Ovary (tissue), 9 donors: ENCODE measurements around the gene SLC2A6. TPM values are rescaled to one million over a fixed set of nuclear protein-coding genes. Genes with fewer than 3 reads are reported as not detected.

ENCODE experiments used
- DNase-seq, 5 donors: peaks; one replicate each; pipeline ENCODE4 v3.0.0-alpha.2; 2019 to 2020
- H3K27ac ChIP-seq, 2 donors: fragments of 200-600 bp; one replicate each; pipeline versions ENCODE4 v1.5.1 to v1.8.0; 2019 to 2022
- H3K27me3 ChIP-seq: fragments of 200-600 bp; one replicate; pipeline ENCODE4 v1.8.0; 2022
- H3K36me3 ChIP-seq: fragments of 200-600 bp; sonication (generic); one replicate; pipeline ENCODE4 v1.5.1; 2019
- H3K4me1 ChIP-seq: one replicate; pipeline ENCODE4 v1.8.1; 2013; ENCODE audit warnings: mild to moderate bottlenecking, moderate library complexity; ENCODE audit not compliant: insufficient read depth
- H3K4me3 ChIP-seq: fragments of 200-600 bp; sonication (generic); one replicate; pipeline ENCODE4 v1.5.1; 2017
- H3K9me3 ChIP-seq, 2 donors: fragments of 200-600 bp in 1 of 2; sonication (generic) in 1 of 2; one replicate each; pipeline versions ENCODE4 v1.5.1 to v1.8.1; 2013 to 2019; ENCODE audit warnings: mild to moderate bottlenecking in 1 of 2, moderate library complexity in 1 of 2
- EP300 ChIP-seq: sonication (generic); formaldehyde crosslinking; IDR thresholded peaks from one replicate; pipeline ENCODE4 v1.6.1; 2017; ENCODE audit warnings: antibody characterized with exemption
- POLR2A ChIP-seq: fragments of 450-650 bp; IDR thresholded peaks from one replicate; pipeline ENCODE4 v1.6.1; 2017; ENCODE audit warnings: antibody characterized with exemption, mild to moderate bottlenecking, moderate library complexity
- WGBS, 3 donors: extraction: QIAGEN DNeasy Blood & Tissue Kit in 1 of 3; methylation state at CpG; one replicate each; pipeline versions ENCODE4 v1.1.5 to v1.1.7; 2013 to 2017; 5-methylcytosine and 5-hydroxymethylcytosine counted together
- intact Hi-C, 4 donors: fragments of 100-400 bp; cut with DNase I; formaldehyde crosslinking; loops; one replicate each; pipeline versions ENCODE4 v1.11.0 to v1.15.1; 2022 to 2023
- polyA plus RNA-seq, 2 donors: library from polyadenylated mRNA; stranded (reverse); fragments of 200-250 nt in 1 of 2; fragments of 350-450 nt in 1 of 2; fragmentation: Illumina TruSeq in 1 of 2; extraction: RNeasy Lipid Tissue Mini Kit (QIAGEN cat#74804) in 1 of 2; gene quantifications; one replicate each; pipeline ENCODE4 v1.2.3, GENCODE V29; 2013 to 2014
- total RNA-seq, 7 donors: library from RNA; depleted of rRNA in 2 of 7; stranded (reverse); fragments of >200 nt in 2 of 7; fragmentation: NEBNext Ultra II Directional in 3 of 7; extraction: Animal tissue kit (Norgen Biotek cat#: 25700) in 3 of 7; gene quantifications; one replicate each; pipeline versions ENCODE4 v1.1.0 to v1.2.4, GENCODE V29; 2016 to 2023
- TF ChIP-seq, protein P1 (sequence below), 3 donors: fragments of 450-650 bp in 2 of 3; fragments of 200-600 bp in 1 of 3; IDR thresholded peaks; one replicate each; pipeline versions ENCODE4 v1.5.1 to v1.8.0; 2016 to 2022; ENCODE audit warnings: antibody characterized with exemption in 3 of 3, mild to moderate bottlenecking in 1 of 3
- donor health status: DM: no; HTN: no; CAD: no; lungs with moderate emphysema.
- donor health status: DM: no; HTN: no; CAD: no.
- donor health status: Bipolar disorder and iron deficiency.
- donor health status: DM: yes; HTN: yes; CAD: no.
- donor health status: DM: no; HTN: no; CAD: no.
- donor health status: DM: yes; HTN: yes; CAD: no.

The SLC2A6 gene
- total and polyA plus RNA-seq, 9 donors = 0.37 to 7.4 (median 0.94) TPM

DNA sequence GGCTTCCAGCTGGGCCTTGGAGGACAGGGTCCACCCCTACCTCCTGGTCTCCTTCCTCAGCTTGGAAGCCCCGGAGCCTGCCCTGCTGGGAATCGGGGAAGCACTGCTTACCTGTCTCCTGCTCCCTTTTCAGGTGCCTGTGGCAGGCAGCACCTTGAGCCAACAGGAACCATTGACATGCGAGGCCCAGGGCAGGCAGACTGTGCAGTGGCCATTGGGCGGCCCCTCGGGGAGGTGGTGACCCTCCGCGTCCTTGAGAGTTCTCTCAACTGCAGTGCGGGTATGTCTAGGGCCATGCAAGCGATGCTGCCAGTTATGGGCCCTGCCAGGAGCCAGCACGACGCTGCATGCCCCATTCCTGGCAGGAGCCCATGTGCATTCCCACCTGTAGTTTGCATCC lies 23.0 kb downstream of the SLC2A6 start:
- no peak for DNase-seq
- intact Hi-C loops = no loop called here
- Histone ChIP-seq H3K36me3 (no peaks in the 10 kb centered on the region), H3K4me1 (peaks cover 3% of the 10 kb centered on the region), H3K9me3 (no peaks in the 10 kb centered on the region), H3K4me3 (no peak overlapping the region), H3K27ac (no peak overlapping the region), H3K27me3 (no peaks in the 10 kb centered on the region)
- TF ChIP-seq, protein P1, sequence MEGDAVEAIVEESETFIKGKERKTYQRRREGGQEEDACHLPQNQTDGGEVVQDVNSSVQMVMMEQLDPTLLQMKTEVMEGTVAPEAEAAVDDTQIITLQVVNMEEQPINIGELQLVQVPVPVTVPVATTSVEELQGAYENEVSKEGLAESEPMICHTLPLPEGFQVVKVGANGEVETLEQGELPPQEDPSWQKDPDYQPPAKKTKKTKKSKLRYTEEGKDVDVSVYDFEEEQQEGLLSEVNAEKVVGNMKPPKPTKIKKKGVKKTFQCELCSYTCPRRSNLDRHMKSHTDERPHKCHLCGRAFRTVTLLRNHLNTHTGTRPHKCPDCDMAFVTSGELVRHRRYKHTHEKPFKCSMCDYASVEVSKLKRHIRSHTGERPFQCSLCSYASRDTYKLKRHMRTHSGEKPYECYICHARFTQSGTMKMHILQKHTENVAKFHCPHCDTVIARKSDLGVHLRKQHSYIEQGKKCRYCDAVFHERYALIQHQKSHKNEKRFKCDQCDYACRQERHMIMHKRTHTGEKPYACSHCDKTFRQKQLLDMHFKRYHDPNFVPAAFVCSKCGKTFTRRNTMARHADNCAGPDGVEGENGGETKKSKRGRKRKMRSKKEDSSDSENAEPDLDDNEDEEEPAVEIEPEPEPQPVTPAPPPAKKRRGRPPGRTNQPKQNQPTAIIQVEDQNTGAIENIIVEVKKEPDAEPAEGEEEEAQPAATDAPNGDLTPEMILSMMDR (IDR thresholded peaks at IDR 0.05) = no peak
- no peak for TF ChIP-seq POLR2A
- no peak for TF ChIP-seq EP300
- WGBS, 3 donors = 91 to 96% (median 92%) methylated on average over 11 of the region's 11 CpGs

DNA sequence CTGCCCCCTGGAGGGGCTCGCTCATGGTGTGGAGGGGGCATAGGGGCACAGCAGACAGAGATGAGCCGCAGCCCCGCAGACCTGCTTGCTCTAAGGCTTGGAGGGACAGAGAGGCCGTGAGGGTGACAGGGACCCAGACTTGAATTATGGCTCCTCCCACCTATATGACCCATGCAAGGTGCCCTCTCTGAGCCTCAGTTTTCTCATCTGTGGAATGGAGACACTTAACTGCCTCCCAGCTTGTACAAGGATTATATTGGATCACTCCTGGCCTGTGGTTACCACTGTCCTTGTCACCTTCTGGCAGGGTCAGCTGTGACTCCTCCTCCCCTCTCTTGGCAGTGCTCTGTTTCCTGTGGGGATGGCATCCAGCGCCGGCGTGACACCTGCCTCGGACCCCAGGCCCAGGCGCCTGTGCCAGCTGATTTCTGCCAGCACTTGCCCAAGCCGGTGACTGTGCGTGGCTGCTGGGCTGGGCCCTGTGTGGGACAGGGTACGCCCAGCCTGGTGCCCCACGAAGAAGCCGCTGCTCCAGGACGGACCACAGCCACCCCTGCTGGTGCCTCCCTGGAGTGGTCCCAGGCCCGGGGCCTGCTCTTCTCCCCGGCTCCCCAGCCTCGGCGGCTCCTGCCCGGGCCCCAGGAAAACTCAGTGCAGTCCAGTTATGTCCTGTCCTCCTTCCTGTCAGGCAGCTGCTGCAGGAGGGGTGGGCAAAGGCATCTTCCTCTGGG lies 23.8 kb downstream of the SLC2A6 start:
- Histone ChIP-seq H3K27me3 (no peaks in the 10 kb centered on the region), H3K27ac (no peak overlapping the region), H3K9me3 (no peaks in the 10 kb centered on the region), H3K4me3 (no peak overlapping the region), H3K36me3 (no peaks in the 10 kb centered on the region), H3K4me1 (no peaks in the 10 kb centered on the region)
- intact Hi-C loops = no loop called here
- WGBS, 3 donors = 87 to 93% (median 92%) methylated on average over 12 to 20 of the region's 20 CpGs
- DNase-seq = no peak
- TF ChIP-seq, protein P1 (IDR thresholded peaks at IDR 0.05) = no peak
- no peak for TF ChIP-seq POLR2A
- TF ChIP-seq EP300 = no peak

DNA sequence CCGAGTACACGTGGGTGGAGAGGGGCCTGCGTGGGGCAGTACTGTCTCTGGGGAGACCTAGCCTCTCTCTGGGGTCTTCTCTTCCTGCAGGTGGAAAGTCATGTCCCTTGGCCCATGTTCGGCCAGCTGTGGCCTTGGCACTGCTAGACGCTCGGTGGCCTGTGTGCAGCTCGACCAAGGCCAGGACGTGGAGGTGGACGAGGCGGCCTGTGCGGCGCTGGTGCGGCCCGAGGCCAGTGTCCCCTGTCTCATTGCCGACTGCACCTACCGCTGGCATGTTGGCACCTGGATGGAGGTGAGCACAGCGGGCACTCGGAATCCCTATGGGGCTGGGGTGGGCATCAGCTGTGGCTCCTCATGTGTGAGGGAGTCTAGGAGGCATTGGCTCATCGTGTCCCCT lies 24.6 kb downstream of the SLC2A6 start:
- Histone ChIP-seq H3K4me3 (no peak overlapping the region), H3K9me3 (no peaks in the 10 kb centered on the region), H3K36me3 (no peaks in the 10 kb centered on the region), H3K4me1 (no peaks in the 10 kb centered on the region), H3K27me3 (no peaks in the 10 kb centered on the region), H3K27ac (no peak overlapping the region)
- DNase-seq = no peak
- intact Hi-C loops = no loop called here
- WGBS, 3 donors = 84 to 85% (median 84%) methylated on average over 19 of the region's 19 CpGs
- TF ChIP-seq POLR2A (no peak), EP300 (no peak)
- TF ChIP-seq, protein P1 (IDR thresholded peaks at IDR 0.05) = no peak

DNA sequence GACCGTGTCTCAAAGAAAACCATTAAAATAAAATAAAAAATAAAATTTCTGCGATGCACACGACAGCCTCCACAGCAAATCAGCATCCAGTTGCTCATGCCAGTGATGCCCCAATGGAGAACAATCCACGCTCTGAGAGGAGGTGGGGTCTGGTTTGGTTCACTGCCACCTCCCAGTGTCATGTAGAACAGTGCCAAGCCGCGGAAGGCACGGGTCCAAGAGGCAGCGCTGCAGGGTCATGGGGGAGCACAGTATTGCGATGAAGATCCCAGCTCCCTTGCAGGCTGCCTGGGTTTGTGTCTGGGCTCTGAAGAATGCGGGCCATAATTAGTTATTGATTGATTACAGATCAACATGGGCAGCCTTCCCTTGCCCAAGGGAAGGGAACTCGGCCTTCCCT lies 25.2 kb downstream of the SLC2A6 start:
- Histone ChIP-seq H3K9me3 (no peaks in the 10 kb centered on the region), H3K36me3 (no peaks in the 10 kb centered on the region), H3K4me3 (no peak overlapping the region), H3K4me1 (no peaks in the 10 kb centered on the region), H3K27ac (no peak overlapping the region), H3K27me3 (no peaks in the 10 kb centered on the region)
- WGBS, 3 donors = 76 to 83% (median 81%) methylated on average over 11 of the region's 11 CpGs
- TF ChIP-seq POLR2A (no peak), EP300 (no peak)
- TF ChIP-seq, protein P1 (IDR thresholded peaks at IDR 0.05) = no peak
- intact Hi-C loops = no loop called here
- DNase-seq = no peak
